Activated B cell treated with CpG ODN at 0.5 μM for 24 hours (primary cell): ENCODE measurements around the gene KMT5C. TPM values are rescaled to one million over a fixed set of nuclear protein-coding genes. Genes with fewer than 3 reads are reported as not detected.
"Not testable (repeated sequence)": the region's sequence is repeated elsewhere in the genome, so short reads cannot be mapped to it uniquely, and the experiment has no call there.

Experiments used
- ATAC-seq: fragments of 200-7000 bp; cut with Tn5 transposase; one replicate; pipeline ENCODE4 v1.10.0; 2021; ENCODE audit warnings: low read depth, mild to moderate bottlenecking, moderate library complexity
- CTCF ChIA-PET: fragments of 350-600 bp; sonication (Branson Sonifier 250); formaldehyde crosslinking; loops from one replicate; lab custom pipeline; 2021; ENCODE audit warnings: antibody characterized with exemption; lab: Charles Lee
- POLR2A ChIA-PET: fragments of 350-600 bp; sonication (Branson Sonifier 250); formaldehyde crosslinking; loops from one replicate; lab custom pipeline; 2021; ENCODE audit warnings: antibody characterized with exemption; lab: Charles Lee
- DNase-seq: peaks from one replicate; pipeline ENCODE4 v3.0.0; 2022
- H3K27ac Mint-ChIP-seq: one replicate; pipeline ENCODE4 v1.8.0; 2020; ENCODE audit warnings: mixed read lengths
- H3K27me3 Mint-ChIP-seq: one replicate; pipeline ENCODE4 v1.8.0; 2021; ENCODE audit warnings: mixed read lengths
- H3K36me3 Mint-ChIP-seq: one replicate; pipeline ENCODE4 v1.8.0; 2021; ENCODE audit warnings: low read depth, mixed read lengths
- H3K4me1 Mint-ChIP-seq: one replicate; pipeline ENCODE4 v1.8.0; 2021; ENCODE audit warnings: mixed read lengths
- H3K4me3 Mint-ChIP-seq: one replicate; pipeline ENCODE4 v1.8.0; 2020; ENCODE audit warnings: mild to moderate bottlenecking, mixed read lengths
- H3K9me3 Mint-ChIP-seq: one replicate; pipeline ENCODE4 v1.8.0; 2020; ENCODE audit warnings: mixed read lengths
- CTCF ChIP-seq: fragments of 200-600 bp; IDR thresholded peaks from one replicate; pipeline ENCODE4 v1.8.0; 2022; ENCODE audit warnings: antibody characterized with exemption, mild to moderate bottlenecking
- intact Hi-C: fragments of 100-400 bp; cut with micrococcal nuclease; formaldehyde crosslinking; loops from one replicate; pipeline ENCODE4 v1.15.1; 2024
- total RNA-seq: library from RNA; stranded (reverse); gene quantifications from 2 replicates; pipeline ENCODE4 v1.2.3, GENCODE V29; 2022

Gene KMT5C
- total RNA-seq, 1 donor from 2014 or later = 8.1 TPM

- no peaks in the 10 kb centered on the region for H3K9me3 Mint-ChIP-seq
Measured at GRCh38 chr19:55321466-55322137, 18.1 kb upstream of the KMT5C start.

GRCh38 chr19:55322204-55322885 is 17.3 kb upstream of the KMT5C start:
- no peak for DNase-seq
- TF ChIP-seq CTCF = no peak
- ATAC-seq = no peak
- Mint-ChIP-seq H3K36me3 (no peaks in the 10 kb centered on the region), H3K4me1 (no peaks in the 10 kb centered on the region), H3K27ac (no peak overlapping the region), H3K9me3 (no peaks in the 10 kb centered on the region), H3K27me3 (peaks cover 28% of the 10 kb centered on the region), H3K4me3 (no peak overlapping the region)
- CTCF ChIA-PET = no interaction called here
- intact Hi-C loops = no loop called here
- POLR2A ChIA-PET = no interaction called here

More at GRCh38 chr19:55321466-55322137, 18.1 kb upstream of the KMT5C start:
- peaks cover 28% of the 10 kb centered on the region for H3K27me3 Mint-ChIP-seq
- H3K4me1 Mint-ChIP-seq = no peaks in the 10 kb centered on the region
- ChIA-PET POLR2A (no interaction called here), CTCF (no interaction called here)
- H3K4me3 Mint-ChIP-seq = no peak overlapping the region
- no peak overlapping the region for H3K27ac Mint-ChIP-seq
- no peak for ATAC-seq
- TF ChIP-seq CTCF = no peak
- DNase-seq = no peak
- intact Hi-C loops = no loop called here
- no peaks in the 10 kb centered on the region for H3K36me3 Mint-ChIP-seq

- H3K4me1 Mint-ChIP-seq = no peaks in the 10 kb centered on the region
- CTCF ChIA-PET = interaction anchor here (1.2 kb wide), 1 partner anchor 23 kb away, joined by 4 read pairs; no protein-coding TSS in a partner anchor
- H3K27me3 Mint-ChIP-seq = peaks cover 33% of the 10 kb centered on the region
- ATAC-seq (no peak), DNase-seq (no peak)
- H3K27ac Mint-ChIP-seq = no peak overlapping the region
- intact Hi-C loops = no loop called here
- no peak overlapping the region for H3K4me3 Mint-ChIP-seq
- H3K36me3 Mint-ChIP-seq = no peaks in the 10 kb centered on the region
- no peak for TF ChIP-seq CTCF
- POLR2A ChIA-PET = no interaction called here
- H3K9me3 Mint-ChIP-seq = no peaks in the 10 kb centered on the region
Measured at GRCh38 chr19:55324662-55325061, 15.0 kb upstream of the KMT5C start.

- H3K4me1 Mint-ChIP-seq = no peaks in the 10 kb centered on the region
- ATAC-seq (no peak), DNase-seq (no peak)
- H3K36me3 Mint-ChIP-seq = no peaks in the 10 kb centered on the region
- ChIA-PET POLR2A (no interaction called here), CTCF (interaction anchor here (1.2 kb wide), 1 partner anchor 23 kb away, joined by 4 read pairs; no protein-coding TSS in a partner anchor)
- H3K9me3 Mint-ChIP-seq = no peaks in the 10 kb centered on the region
- intact Hi-C loops = no loop called here
- H3K4me3 Mint-ChIP-seq = no peak within 1 kb of the TSS
- TF ChIP-seq CTCF = no peak
- H3K27ac Mint-ChIP-seq = no peak within 1 kb of the TSS
- peaks cover 30% of the 10 kb centered on the region for H3K27me3 Mint-ChIP-seq
Measured at GRCh38 chr19:55325172-55325571, 14.5 kb upstream of the KMT5C start, which contains the start of gene TMEM150B. TMEM150B (minus strand) TSS chr19:55325341; CDS start chr19:55321036, 4,305 bp downstream.

- H3K27me3 Mint-ChIP-seq = peaks cover 17% of the 10 kb centered on the region
- POLR2A ChIA-PET = interaction anchor here (0.7 kb wide), 3 partner anchors 74 to 1975 kb away, joined by 3 read pairs; no protein-coding TSS in a partner anchor
- H3K36me3 Mint-ChIP-seq, CTCF ChIA-PET, H3K4me1 Mint-ChIP-seq, ATAC-seq, H3K27ac Mint-ChIP-seq, DNase-seq, H3K9me3 Mint-ChIP-seq, intact Hi-C loops, H3K4me3 Mint-ChIP-seq: not testable (repeated sequence)
Measured at GRCh38 chr19:55328774-55329318, 10.8 kb upstream of the KMT5C start.

GRCh38 chr19:55329791-55330190 is 9.9 kb upstream of the KMT5C start:
- ATAC-seq, H3K4me3 Mint-ChIP-seq, H3K36me3 Mint-ChIP-seq, CTCF ChIA-PET, H3K4me1 Mint-ChIP-seq, intact Hi-C loops, DNase-seq, H3K27ac Mint-ChIP-seq, H3K9me3 Mint-ChIP-seq: not testable (repeated sequence)
- POLR2A ChIA-PET = interaction anchor here (0.7 kb wide), 2 partner anchors 258 to 1974 kb away, joined by 3 read pairs; no protein-coding TSS in a partner anchor
- H3K27me3 Mint-ChIP-seq = peaks cover 18% of the 10 kb centered on the region
